GM18867 (cell line): ENCODE data around the gene PRKD1.
"Not testable (repeated sequence)": the region's sequence is repeated elsewhere in the genome, so short reads cannot be mapped to it uniquely, and the experiment has no call there.

Source experiments
- ATAC-seq: cut with Tn5 transposase; IDR thresholded peaks from one replicate; pipeline ENCODE4 v1.9.1; 2021; ENCODE audit warnings: mild to moderate bottlenecking, moderate library complexity; ENCODE audit not compliant: unreplicated experiment

PRKD1 gene

GRCh38 chr14:29905543-29905942 lies 22.1 kb downstream of the PRKD1 start:
- no peak for ATAC-seq

DNA sequence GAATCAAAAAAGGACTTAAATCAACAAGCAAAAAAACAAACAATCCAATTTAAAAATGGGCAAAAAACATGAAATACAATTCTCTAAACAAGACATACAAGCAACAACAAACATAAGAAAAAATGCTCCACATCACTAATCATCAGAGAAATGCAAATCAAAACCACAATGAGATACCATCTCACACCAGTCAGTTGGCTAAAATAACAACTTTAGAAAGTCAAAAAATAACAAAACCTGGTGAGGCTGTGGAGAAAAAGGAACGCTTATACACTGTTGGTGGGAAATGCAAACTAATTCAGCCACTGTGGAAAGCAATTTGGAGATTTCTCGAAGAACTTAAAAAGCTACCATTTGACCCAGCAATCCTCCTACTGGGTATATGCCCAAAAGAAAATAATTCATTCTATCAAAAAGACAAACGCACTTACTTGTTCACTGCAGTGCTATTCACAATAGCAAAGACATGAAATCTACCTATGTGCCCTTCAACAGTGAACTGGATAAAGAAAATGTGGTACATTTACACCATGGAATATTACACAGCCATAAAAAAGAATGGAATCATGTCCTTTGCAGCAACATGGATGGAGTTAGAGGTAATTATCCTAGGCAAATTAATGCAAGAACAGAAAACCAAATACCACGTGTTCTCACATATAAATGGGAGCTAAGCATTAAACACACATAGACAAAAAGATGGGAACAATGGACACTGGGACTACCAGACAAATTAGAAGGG lies 26.9 kb downstream of the PRKD1 start:
- peak; percentile 74 for ATAC-seq

DNA sequence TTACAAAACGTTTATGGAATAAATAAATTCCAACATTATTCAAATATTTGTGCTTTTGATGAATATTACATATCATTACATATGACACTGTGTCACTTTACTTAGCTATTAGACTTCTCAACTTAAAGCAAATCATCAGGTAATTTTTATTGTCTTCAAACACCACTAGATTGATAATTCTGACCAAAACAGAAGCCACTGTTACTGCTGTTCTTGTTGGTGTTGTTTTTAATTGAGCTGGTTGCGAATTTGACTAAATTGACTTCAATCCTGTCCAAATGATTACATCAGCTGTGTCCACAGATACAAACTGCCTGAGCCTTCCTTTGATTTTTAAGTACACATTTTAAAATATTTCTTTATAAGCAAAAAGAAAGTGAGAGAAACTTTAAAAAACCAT lies 29.2 kb downstream of the PRKD1 start:
- no peak for ATAC-seq

GRCh38 chr14:29897181-29897580 lies 30.5 kb downstream of the PRKD1 start:
- no peak for ATAC-seq

GRCh38 chr14:29896354-29896821 lies 31.3 kb downstream of the PRKD1 start:
- ATAC-seq: no peak

GRCh38 chr14:29895591-29896083 lies 32.0 kb downstream of the PRKD1 start:
- no peak for ATAC-seq

DNA sequence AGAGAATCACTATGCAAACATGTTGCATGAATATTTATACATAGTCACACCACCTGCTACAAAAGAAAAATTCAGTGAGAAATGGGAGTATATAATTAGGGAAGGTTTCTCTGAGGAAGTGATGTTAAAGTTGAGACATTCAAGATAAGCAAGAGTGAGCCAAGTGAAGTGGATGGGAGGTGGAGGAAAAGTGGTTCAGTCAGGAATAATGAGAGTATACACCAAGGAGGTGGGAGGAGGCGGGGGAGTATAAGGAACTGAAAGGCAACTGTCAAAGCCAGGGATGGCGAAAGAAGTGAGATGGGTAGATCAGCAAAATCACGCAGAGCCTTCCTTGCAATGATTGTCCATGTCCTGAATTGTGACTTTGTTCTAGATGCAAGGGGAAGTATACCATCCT lies 33.7 kb downstream of the PRKD1 start:
- no peak for ATAC-seq

DNA sequence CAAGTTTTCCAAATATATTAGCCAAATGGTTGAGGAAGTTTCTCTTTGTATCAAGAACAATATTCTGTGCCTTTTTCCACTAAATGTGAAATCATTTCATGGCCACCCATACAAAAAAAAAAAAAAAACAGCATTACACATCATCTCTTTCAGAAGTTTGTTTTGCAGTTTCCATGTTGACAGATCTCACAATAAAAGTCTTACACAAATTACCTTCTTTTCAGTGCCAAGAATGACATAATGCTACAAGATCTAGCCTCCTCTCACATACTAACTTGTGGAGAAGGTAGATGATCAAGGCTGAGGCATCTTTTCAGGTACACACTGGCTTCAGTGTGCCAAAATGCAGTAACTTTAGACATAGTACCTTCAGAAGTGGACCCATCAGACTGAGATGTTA lies 35.3 kb downstream of the PRKD1 start:
- no peak for ATAC-seq

GRCh38 chr14:29885988-29886387 lies 41.7 kb downstream of the PRKD1 start:
- no peak for ATAC-seq

GRCh38 chr14:29868000-29868399 lies 59.6 kb downstream of the PRKD1 start:
- no peak for ATAC-seq

- no peak for ATAC-seq
These were observed 62.3 kb downstream of the PRKD1 start for GRCh38 chr14:29865299-29865698.

- no peak for ATAC-seq
These were observed 65.7 kb downstream of the PRKD1 start for GRCh38 chr14:29861996-29862395.

GRCh38 chr14:29858299-29858698 lies 69.3 kb downstream of the PRKD1 start:
- peak; percentile 88 for ATAC-seq

DNA sequence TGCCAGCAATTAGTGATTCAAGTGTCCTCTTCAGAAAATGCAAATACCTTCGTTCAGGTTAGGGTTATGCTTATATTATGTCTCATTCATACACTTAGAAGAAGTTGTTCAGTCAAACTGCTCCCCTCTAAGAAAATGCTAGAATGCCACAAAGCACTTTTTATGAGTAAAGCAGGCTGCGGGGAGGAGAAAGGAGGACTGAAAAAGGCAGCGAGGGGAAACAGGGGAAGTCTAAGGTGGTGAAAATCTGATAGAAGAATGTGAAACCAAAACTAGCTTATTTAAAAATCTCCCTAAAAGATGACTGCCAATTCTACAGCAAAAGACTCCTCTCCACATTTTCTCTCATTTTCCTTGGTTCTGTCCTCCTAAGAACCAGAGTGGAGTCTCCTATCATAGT lies 70.1 kb downstream of the PRKD1 start:
- ATAC-seq: peak; percentile 80

GRCh38 chr14:29856516-29856915 lies 71.1 kb downstream of the PRKD1 start:
- no peak for ATAC-seq

GRCh38 chr14:29853691-29854090 lies 74.0 kb downstream of the PRKD1 start:
- ATAC-seq: not testable (repeated sequence)

DNA sequence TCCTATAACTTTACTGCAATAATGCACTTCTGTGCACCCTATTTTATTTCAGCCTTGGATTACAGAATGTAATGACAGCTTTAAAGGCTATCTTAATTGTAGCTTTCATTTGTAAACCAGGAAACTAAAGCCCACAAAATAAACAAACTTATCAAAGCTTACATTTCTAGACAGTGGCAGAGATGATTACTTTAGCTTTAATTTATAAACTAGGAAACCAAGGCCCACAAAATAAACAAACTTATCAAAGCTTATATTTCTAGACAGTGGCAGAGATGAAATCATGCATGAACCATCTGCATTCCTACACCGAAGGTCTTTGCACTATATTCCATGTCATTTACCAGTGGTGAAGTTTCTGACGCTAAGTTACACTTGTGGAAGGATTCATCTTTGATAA lies 74.4 kb downstream of the PRKD1 start:
- no peak for ATAC-seq

- no peak for ATAC-seq
These were observed 76.2 kb downstream of the PRKD1 start for GRCh38 chr14:29851397-29851796.

DNA sequence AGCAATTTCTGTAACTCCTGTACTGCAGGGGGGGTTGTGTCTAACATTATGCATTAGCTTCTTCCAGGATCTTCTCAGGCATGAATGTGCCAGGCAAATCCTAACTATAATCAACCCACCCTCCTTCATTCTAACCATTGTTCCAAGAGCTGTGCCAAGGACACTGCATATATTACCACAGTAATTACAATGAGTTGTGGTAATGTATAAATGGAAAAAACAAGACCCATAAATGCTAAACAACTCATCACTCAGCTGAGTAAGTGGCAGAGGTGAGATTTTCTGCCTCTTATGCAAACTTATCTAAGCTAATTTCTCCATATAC lies 80.6 kb downstream of the PRKD1 start:
- ATAC-seq: peak; percentile 29

- ATAC-seq: peak; percentile 63
These were observed 81.2 kb downstream of the PRKD1 start for GRCh38 chr14:29846339-29847055.

DNA sequence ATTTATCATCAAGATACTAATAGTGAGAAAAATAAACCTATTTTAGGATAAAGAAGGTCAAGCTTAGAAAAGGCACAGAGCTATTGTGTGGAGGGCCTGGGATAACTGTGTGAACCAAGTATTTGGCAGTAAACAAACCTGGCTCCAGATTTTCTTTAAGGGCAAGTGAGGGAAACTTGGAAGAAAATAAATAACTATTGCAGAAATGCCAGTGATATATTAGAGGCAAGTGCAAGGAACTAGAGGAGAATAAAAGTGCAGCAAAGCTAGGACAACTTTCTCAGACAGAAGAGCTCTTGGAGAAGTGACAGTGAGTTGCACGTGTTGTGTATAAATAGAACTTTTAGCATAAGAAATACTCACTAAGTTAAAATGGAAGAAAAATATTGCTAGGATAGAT lies 83.7 kb downstream of the PRKD1 start:
- ATAC-seq: no peak

DNA sequence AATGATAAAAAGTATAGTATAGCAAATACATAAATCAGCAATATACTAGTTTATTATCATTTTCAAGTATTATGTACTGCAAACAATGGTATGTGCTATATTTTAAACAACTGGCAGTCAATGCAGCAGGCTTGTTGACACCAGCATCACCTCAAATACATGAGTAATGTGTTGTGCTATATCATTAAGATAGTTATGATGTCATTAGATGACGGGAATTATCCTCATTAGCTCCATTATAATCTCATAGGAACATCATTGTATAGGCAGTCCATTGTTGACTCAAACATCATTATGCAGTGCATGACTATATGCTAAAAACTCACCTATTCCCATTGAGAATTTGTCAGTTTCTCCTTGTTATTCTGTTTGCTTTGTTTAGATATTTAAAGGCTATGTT lies 85.4 kb downstream of the PRKD1 start:
- ATAC-seq: no peak
